ENCODE results near the gene ERMAP.
A peak's percentile ranks its signal among the peaks of the same experiment; 100 is the strongest.

The ERMAP gene

DNA sequence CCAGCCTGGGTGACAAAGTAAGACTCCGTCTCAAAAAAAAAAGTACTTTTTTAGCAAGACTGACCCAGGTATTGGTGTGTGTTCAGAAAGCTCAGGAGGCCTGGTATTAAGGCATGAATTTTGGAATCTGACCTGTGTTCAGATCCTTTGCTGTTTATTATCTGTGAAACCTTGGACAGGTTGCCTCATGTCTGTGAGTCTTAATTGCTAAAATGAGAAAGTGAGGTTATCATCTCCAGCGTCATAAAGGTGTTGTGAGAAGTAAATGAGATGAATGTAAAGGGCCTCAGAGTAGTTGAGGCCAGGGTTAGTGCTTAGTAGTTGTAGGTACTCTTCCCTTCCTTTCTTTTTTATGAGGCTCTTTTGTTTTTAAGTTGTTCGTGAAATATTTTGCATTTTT lies 47.1 kb upstream of the ERMAP start:
- Histone ChIP-seq H3K27me3 (ENCODE audit: insufficient read depth, poor library complexity, severe bottlenecking) (no peaks in the 10 kb centered on the region), H3K4me3 (replicated peaks; ENCODE audit: insufficient read depth, low read length) (no peak overlapping the region), H3K27ac (replicated peaks) (no peak overlapping the region)
- TF ChIP-seq POLR2AphosphoS5 (IDR thresholded peaks at IDR 0.05; ENCODE audit: low read depth): no peak
- DNase-seq (ENCODE audit: low read depth in 1 of 2, low spot score in 1 of 2): no peak

DNA sequence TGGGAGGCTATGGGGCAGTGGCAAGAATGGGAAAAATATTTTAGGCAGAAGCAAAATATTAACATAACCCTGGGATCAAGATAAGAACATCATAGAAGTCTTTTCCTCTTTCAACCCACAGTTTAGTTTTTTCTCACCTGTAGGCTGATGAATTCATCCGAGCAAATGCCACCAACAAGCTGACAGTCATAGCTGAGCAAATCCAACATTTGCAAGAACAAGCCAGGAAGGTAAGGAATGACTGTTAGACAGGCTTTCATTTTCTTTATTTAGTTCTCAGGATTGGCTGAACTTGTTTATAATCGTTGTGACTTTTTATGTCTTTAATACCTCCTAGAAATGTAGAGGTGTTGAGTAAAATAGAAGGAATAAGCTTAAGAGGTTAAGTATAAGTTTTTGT lies 43.5 kb upstream of the ERMAP start:
- no peak overlapping the region for H3K27ac ChIP-seq (replicated peaks)
- no peak for DNase-seq (ENCODE audit: low read depth in 1 of 2, low spot score in 1 of 2)
- TF ChIP-seq, protein P1, sequence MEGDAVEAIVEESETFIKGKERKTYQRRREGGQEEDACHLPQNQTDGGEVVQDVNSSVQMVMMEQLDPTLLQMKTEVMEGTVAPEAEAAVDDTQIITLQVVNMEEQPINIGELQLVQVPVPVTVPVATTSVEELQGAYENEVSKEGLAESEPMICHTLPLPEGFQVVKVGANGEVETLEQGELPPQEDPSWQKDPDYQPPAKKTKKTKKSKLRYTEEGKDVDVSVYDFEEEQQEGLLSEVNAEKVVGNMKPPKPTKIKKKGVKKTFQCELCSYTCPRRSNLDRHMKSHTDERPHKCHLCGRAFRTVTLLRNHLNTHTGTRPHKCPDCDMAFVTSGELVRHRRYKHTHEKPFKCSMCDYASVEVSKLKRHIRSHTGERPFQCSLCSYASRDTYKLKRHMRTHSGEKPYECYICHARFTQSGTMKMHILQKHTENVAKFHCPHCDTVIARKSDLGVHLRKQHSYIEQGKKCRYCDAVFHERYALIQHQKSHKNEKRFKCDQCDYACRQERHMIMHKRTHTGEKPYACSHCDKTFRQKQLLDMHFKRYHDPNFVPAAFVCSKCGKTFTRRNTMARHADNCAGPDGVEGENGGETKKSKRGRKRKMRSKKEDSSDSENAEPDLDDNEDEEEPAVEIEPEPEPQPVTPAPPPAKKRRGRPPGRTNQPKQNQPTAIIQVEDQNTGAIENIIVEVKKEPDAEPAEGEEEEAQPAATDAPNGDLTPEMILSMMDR (IDR thresholded peaks at IDR 0.05; ENCODE audit: insufficient read depth, low read length): no peak
- TF ChIP-seq SPI1 (IDR thresholded peaks at IDR 0.05; ENCODE audit: borderline replicate concordance, low read depth): no peak
- no peak for TF ChIP-seq GABPA (IDR thresholded peaks at IDR 0.05; ENCODE audit: low read depth)
- TF ChIP-seq POLR2AphosphoS5 (IDR thresholded peaks at IDR 0.05; ENCODE audit: low read depth): no peak
- TF ChIP-seq, protein P2, sequence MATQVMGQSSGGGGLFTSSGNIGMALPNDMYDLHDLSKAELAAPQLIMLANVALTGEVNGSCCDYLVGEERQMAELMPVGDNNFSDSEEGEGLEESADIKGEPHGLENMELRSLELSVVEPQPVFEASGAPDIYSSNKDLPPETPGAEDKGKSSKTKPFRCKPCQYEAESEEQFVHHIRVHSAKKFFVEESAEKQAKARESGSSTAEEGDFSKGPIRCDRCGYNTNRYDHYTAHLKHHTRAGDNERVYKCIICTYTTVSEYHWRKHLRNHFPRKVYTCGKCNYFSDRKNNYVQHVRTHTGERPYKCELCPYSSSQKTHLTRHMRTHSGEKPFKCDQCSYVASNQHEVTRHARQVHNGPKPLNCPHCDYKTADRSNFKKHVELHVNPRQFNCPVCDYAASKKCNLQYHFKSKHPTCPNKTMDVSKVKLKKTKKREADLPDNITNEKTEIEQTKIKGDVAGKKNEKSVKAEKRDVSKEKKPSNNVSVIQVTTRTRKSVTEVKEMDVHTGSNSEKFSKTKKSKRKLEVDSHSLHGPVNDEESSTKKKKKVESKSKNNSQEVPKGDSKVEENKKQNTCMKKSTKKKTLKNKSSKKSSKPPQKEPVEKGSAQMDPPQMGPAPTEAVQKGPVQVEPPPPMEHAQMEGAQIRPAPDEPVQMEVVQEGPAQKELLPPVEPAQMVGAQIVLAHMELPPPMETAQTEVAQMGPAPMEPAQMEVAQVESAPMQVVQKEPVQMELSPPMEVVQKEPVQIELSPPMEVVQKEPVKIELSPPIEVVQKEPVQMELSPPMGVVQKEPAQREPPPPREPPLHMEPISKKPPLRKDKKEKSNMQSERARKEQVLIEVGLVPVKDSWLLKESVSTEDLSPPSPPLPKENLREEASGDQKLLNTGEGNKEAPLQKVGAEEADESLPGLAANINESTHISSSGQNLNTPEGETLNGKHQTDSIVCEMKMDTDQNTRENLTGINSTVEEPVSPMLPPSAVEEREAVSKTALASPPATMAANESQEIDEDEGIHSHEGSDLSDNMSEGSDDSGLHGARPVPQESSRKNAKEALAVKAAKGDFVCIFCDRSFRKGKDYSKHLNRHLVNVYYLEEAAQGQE (IDR thresholded peaks at IDR 0.05; ENCODE audit: insufficient replicate concordance, low read depth): no peak
- H3K4me3 ChIP-seq (replicated peaks; ENCODE audit: insufficient read depth, low read length): no peak overlapping the region
- H3K27me3 ChIP-seq (ENCODE audit: insufficient read depth, poor library complexity, severe bottlenecking): no peaks in the 10 kb centered on the region

DNA sequence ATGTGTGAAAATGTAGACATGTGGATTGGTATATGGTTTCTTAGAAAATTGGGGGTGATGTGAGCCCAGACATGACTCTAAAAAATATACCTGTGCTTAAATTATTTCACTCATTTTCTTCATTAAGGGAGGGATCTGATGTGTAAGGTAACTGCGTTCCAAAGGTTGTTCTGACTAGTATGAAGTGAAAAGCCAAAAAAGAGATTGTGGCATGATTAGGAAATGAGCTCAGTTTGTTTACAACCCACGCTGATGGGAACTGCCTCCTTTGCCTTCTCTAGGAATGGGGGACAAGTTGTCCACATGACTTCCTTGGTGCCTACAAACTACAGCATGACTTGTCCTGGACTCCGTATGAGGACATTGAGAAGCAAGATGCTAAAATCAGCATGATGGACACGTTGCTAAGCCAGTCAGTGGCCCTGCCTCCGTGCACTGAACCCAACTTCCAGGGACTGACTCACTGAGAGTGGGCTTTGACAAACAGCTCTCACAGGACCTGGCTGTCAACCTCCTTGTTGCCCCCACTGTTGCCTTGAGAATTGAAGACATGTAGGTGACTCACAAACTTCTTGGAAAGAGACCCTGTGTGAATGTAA lies 41.9 kb upstream of the ERMAP start:
- Histone ChIP-seq H3K27ac (replicated peaks) (no peak overlapping the region), H3K27me3 (ENCODE audit: insufficient read depth, poor library complexity, severe bottlenecking) (no peaks in the 10 kb centered on the region), H3K4me3 (replicated peaks; ENCODE audit: insufficient read depth, low read length) (no peak overlapping the region)
- no peak for TF ChIP-seq POLR2AphosphoS5 (IDR thresholded peaks at IDR 0.05; ENCODE audit: low read depth)
- DNase-seq (ENCODE audit: low read depth in 1 of 2, low spot score in 1 of 2): no peak

DNA sequence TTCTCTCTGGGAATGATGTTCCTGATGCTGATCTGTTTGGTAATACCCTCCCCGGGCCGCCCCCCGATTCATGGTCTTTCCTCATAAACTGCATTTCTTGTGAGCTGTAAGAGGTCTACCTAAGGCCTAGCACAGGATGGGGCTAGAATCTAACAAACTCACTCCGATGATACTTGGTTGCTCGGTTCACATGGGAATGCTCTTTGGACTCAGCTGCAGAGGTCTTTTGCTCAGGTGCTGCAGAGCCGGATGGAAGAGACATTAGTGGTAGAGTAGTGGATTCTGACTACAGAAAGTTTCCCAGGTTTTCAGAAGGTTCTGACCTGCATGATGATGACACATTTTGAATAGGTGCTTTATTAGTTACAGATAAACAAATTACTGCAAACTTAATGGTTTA lies 40.4 kb upstream of the ERMAP start:
- no peak overlapping the region for H3K27ac ChIP-seq (replicated peaks)
- TF ChIP-seq SPI1 (IDR thresholded peaks at IDR 0.05; ENCODE audit: borderline replicate concordance, low read depth): no peak
- no peak for TF ChIP-seq POLR2AphosphoS5 (IDR thresholded peaks at IDR 0.05; ENCODE audit: low read depth)
- no peak for TF ChIP-seq GABPA (IDR thresholded peaks at IDR 0.05; ENCODE audit: low read depth)
- TF ChIP-seq, protein P1 (IDR thresholded peaks at IDR 0.05; ENCODE audit: insufficient read depth, low read length): no peak
- no peaks in the 10 kb centered on the region for H3K27me3 ChIP-seq (ENCODE audit: insufficient read depth, poor library complexity, severe bottlenecking)
- no peak for DNase-seq (ENCODE audit: low read depth in 1 of 2, low spot score in 1 of 2)
- no peak overlapping the region for H3K4me3 ChIP-seq (replicated peaks; ENCODE audit: insufficient read depth, low read length)

DNA sequence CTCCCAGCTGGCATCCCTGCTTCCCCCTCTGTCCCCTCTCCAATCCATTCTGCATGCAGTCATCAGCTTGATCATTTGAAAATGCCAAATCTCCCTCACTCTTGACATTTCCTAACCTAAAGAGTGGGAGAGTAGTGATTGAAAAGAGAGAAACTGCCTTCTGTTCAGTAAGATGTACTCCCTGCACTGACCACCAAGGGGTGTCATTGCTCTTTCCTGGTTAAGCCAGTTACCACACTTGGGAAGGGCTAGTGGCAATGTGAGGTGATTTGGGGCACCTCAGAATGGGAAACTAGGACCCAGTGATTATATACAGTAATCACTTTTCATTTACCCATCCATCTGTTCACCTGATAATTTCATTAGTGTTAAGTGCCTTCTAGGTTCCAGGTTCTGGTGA lies 39.1 kb upstream of the ERMAP start:
- H3K27me3 ChIP-seq (ENCODE audit: insufficient read depth, poor library complexity, severe bottlenecking): no peaks in the 10 kb centered on the region
- no peak overlapping the region for H3K4me3 ChIP-seq (replicated peaks; ENCODE audit: insufficient read depth, low read length)
- no peak overlapping the region for H3K27ac ChIP-seq (replicated peaks)
- TF ChIP-seq, protein P1 (IDR thresholded peaks at IDR 0.05; ENCODE audit: insufficient read depth, low read length): peak; percentile 50
- TF ChIP-seq, protein P2 (IDR thresholded peaks at IDR 0.05; ENCODE audit: insufficient replicate concordance, low read depth): no peak
- no peak for TF ChIP-seq GABPA (IDR thresholded peaks at IDR 0.05; ENCODE audit: low read depth)
- peak in 1 of 2 experiments; percentile 43 for DNase-seq (ENCODE audit: low read depth in 1 of 2, low spot score in 1 of 2)

All from HL-60 (cell line).